ENCODE measurements around the gene SRF.

Gene SRF

GRCh38 chr6:43172104-43173007 lies 1.3 kb downstream of the SRF start:
- DNase-seq (ENCODE audit: insufficient read length, low spot score): no peak

DNA sequence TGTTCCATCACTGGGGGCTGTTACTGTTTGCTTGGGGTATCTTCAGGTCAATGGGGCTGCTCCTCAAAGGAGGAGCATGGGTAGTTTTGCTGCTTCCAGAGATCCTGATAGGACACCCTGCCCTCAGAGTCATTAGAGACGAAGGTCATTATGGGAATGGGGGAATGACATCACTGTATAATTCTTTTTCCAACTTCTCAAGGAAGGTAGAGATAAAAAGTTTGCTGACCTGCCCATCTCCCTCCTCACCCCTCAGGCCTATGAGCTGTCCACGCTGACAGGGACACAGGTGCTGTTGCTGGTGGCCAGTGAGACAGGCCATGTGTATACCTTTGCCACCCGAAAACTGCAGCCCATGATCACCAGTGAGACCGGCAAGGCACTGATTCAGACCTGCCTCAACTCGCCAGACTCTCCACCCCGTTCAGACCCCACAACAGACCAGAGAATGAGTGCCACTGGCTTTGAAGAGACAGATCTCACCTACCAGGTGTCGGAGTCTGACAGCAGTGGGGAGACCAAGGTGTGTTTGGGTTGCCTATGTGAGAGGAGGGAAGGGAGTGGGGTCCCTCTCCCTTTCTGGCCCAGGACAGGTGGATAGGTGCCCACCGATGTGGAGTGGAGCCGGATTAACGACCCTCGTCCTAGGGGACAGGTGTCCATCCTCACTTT lies 2.7 kb downstream of the SRF start:
- FAIRE-seq: no peak
- no peak for TF ChIP-seq CTCF (IDR thresholded peaks at IDR 0.05; ENCODE audit: insufficient read depth, missing control alignments)

More at GRCh38 chr6:43172104-43173007, 1.3 kb downstream of the SRF start:
- no peak for TF ChIP-seq CTCF (IDR thresholded peaks at IDR 0.05; ENCODE audit: insufficient read depth, missing control alignments)
- no peak for FAIRE-seq

DNA sequence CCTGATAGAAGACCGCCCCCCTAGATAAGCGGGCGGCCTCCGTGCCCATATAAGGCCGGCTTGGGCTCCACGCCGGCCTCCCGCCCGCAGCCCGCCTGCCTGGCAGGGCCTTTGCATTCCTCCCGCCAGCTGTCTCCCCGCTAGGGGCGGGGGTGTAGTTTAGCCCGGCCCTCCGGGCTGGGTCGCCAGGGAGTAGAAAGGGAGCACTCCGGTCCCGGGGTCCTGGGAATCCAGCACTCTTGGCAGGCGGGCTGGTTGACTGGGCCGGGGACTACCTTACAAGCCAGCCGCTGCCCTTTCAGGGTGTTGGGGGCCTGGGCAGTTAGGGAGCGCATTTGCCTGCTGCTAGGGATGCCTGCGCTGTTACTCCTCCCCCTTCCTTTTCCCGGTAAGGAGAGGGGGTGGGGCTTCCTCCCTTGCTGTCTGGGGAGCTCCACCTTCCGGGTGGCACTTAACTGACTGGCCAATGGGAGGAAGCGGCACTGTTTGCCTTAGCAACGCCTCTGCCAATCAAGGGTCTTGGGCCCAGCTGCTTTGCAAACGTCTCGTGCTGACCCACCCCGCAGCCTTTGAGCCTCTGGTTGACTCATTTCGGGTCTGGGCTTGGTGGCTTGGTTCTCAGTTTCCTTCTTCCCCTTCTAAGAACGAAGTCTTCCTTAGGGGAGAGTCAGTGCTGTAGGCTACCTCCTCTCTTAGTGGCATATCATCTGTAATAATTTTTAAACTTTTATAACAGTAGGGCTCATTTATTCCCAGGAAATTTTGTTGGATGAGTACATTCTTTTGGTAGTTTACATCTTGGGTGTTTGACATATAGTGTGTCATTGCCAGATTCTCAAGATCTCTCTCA lies 3.4 kb downstream of the SRF start:
- DNase-seq (ENCODE audit: insufficient read length, low spot score): peak; percentile 100
- TF ChIP-seq CTCF (IDR thresholded peaks at IDR 0.05; ENCODE audit: insufficient read depth, missing control alignments): no peak
- no peak for FAIRE-seq

More for the DNA sequence above, 2.7 kb downstream of the SRF start:
- DNase-seq (ENCODE audit: insufficient read length, low spot score): no peak

- DNase-seq (ENCODE audit: insufficient read length, low spot score) (no peak), FAIRE-seq (no peak)
- no peak for TF ChIP-seq CTCF (IDR thresholded peaks at IDR 0.05; ENCODE audit: insufficient read depth, missing control alignments)
Measured at GRCh38 chr6:43175676-43176422, 4.8 kb downstream of the SRF start.

- DNase-seq (ENCODE audit: insufficient read length, low spot score) (no peak), FAIRE-seq (no peak)
Measured at GRCh38 chr6:43176423-43176786, 5.3 kb downstream of the SRF start.

More at GRCh38 chr6:43176423-43176786, 5.3 kb downstream of the SRF start:
- TF ChIP-seq CTCF (IDR thresholded peaks at IDR 0.05; ENCODE audit: insufficient read depth, missing control alignments): no peak
